Mucosa of stomach (tissue), 1 donor: ENCODE results near the gene CREBRF.
"Not testable (repeated sequence)": the region's sequence is repeated elsewhere in the genome, so short reads cannot be mapped to it uniquely, and the experiment has no call there.

Experiments
- H3K27me3 ChIP-seq: one replicate; pipeline ENCODE4 v1.7.0; 2013; ENCODE audit warnings: mild to moderate bottlenecking, low read length; ENCODE audit not compliant: control insufficient read depth, insufficient read depth
- H3K36me3 ChIP-seq: one replicate; pipeline ENCODE4 v1.7.0; 2013; ENCODE audit warnings: low read length; ENCODE audit not compliant: control insufficient read depth, insufficient read depth
- H3K4me1 ChIP-seq: one replicate; pipeline ENCODE4 v1.7.0; 2013; ENCODE audit warnings: mild to moderate bottlenecking, low read length; ENCODE audit not compliant: control insufficient read depth, insufficient read depth
- H3K4me3 ChIP-seq: one replicate; pipeline ENCODE4 v1.7.0; 2013; ENCODE audit warnings: low read length
- H3K9ac ChIP-seq: one replicate; pipeline ENCODE4 v1.7.0; 2013; ENCODE audit warnings: mild to moderate bottlenecking, low read length, moderate library complexity
- H3K9me3 ChIP-seq: one replicate; pipeline ENCODE4 v1.7.0; 2013; ENCODE audit warnings: mild to moderate bottlenecking, low read length, moderate library complexity; ENCODE audit not compliant: control insufficient read depth
- donor health status: Pancreatic carcinoma.

The CREBRF gene

DNA sequence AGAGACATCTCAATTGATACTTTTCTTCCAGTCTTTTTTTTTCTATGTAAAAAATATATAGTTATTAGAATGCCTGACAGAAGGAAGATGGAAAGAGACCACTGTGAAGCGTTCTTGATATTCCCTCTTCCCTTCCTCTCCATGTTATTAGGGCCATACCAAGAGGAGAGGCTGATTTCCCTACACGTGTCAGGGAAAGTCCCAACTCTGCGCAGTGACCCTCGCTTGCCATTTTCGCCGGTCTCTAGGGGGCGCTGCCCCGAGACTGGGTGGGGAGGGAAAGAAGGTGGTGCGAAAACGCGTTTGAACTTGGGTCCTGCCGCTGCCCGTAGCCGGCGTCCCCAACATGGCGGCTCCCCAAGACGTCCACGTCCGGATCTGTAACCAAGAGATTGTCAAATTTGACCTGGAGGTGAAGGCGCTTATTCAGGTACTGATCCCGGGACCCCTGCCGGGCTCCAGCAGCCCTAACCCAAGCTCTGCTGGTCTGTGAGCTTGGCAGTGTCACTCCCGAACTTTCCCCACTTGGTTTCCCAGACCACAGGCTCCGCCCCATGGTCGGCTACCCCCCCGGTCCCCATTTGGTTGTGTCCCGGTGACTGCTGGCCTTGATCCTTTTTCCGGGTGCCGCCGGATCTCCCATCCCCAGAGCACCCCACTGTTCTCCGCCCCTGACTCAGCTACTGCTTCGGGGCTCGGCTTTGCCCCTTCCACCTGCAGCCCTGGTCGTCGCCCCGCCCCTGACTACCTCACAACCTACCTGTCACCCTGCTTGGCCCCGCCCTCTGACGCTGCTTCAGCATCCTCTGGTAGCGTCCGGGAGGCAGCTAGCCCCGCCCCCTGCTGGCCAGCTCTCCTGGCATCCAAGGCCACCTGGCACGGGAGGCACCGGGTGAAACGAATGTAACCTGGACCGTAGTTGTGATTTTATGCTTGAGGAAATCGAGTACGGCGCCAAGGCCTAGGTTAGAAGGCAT, 88.3 kb downstream of the CREBRF start, which contains the start of gene BNIP1:
BNIP1 (plus strand) TSS at position 332 of the 977 bp plus-strand sequence; CDS start at position 347, 15 bp downstream.
- Histone ChIP-seq H3K4me3 (peak within 1 kb of the TSS; percentile 96), H3K36me3 (no peaks in the 10 kb centered on the region), H3K9ac (peak within 1 kb of the TSS; percentile 98)

DNA sequence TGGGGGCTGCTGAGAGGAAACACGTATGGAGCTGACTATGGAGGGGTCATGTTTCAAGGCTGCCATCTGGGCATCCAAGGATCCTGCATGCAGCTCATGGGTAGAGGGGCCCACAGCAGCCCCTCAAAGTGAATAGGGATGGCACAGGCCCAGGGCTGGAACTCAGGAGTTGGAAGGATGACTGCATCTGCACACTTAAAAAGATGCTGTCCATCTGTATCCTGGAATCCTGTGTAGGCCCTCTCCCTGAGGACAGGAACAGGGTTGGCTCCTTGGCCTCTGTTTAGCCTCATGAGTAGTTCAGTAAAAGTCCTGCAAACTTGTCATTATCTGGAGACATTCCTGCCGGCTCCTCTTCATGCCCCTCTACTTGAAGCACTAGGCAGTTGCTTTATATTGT, 92.2 kb downstream of the CREBRF start:
- no peaks in the 10 kb centered on the region for H3K9me3 ChIP-seq
- H3K4me1 ChIP-seq, result no peaks in the 10 kb centered on the region
- no peak overlapping the region for H3K4me3 ChIP-seq
- H3K9ac ChIP-seq, result no peak overlapping the region
- no peaks in the 10 kb centered on the region for H3K27me3 ChIP-seq
- no peaks in the 10 kb centered on the region for H3K36me3 ChIP-seq

More for the DNA sequence above, 88.3 kb downstream of the CREBRF start, which contains the start of gene BNIP1:
- no peaks in the 10 kb centered on the region for H3K4me1 ChIP-seq
- H3K9me3 ChIP-seq, result no peaks in the 10 kb centered on the region
- H3K27me3 ChIP-seq, result no peaks in the 10 kb centered on the region

DNA sequence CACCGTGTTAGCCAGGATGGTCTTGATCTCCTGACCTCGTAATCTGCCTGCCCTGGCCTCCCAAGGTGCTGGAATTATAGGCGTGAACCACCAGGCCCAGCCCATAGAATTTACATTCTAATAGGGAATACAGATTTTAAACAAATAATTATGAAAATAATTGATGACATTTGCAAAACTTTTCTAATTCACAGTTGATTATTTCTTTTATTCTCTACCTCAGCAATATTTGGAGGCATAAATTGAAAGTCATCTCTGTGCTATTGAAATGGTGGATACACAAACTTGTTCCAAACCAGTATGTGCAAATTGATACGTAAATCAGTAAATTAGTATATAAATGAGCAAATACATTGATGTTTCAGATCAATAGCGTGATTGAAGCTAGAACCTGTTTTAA, 96.4 kb downstream of the CREBRF start:
- no peaks in the 10 kb centered on the region for H3K27me3 ChIP-seq
- H3K9me3 ChIP-seq, result no peaks in the 10 kb centered on the region
- H3K4me1 ChIP-seq, result no peaks in the 10 kb centered on the region
- H3K9ac ChIP-seq, result no peak overlapping the region
- no peaks in the 10 kb centered on the region for H3K36me3 ChIP-seq
- no peak overlapping the region for H3K4me3 ChIP-seq

DNA sequence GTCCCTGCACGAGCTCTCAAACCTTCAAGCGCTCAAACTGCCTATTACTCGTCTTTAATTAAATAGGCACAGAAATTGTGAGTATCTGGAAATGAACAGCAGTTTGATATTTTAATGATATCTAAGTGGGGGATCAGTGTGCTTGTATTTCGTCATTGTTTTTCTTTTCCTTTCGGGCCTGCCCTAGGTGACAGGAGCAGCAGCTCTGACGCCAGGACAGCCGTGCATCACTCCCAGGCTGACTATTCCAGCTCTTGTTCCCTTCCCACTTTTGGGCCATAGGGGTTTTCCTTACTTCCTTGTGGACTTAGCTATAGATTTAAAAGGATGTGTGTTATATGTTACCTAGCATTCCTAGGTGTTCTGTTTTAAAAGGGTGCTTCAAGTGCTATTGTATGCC, 97.7 kb downstream of the CREBRF start:
- no peak overlapping the region for H3K9ac ChIP-seq
- H3K4me3 ChIP-seq, result no peak overlapping the region
- no peaks in the 10 kb centered on the region for H3K36me3 ChIP-seq
- no peaks in the 10 kb centered on the region for H3K27me3 ChIP-seq
- no peaks in the 10 kb centered on the region for H3K9me3 ChIP-seq
- no peaks in the 10 kb centered on the region for H3K4me1 ChIP-seq

DNA sequence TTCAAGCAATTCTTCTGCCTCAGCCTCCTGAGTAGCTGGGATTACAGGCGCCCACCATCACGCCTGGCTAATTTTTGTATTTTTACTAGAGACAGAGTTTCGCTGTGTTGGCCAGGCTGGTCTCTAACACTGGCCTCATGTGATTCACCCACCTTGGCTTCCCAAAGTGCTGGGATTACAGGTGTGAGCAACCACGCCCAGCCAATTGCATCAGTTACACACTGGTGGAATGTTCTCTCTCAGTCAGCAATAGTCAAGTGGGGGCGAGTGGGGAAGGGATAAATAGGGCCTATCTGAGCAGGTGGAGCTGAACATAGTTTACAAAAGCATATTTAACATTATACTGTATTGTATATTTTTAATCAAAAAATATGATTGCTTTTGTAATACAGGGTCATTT, 98.5 kb downstream of the CREBRF start:
- H3K9me3 ChIP-seq, H3K9ac ChIP-seq, H3K4me3 ChIP-seq, H3K4me1 ChIP-seq, H3K36me3 ChIP-seq, H3K27me3 ChIP-seq: not testable (repeated sequence)

DNA sequence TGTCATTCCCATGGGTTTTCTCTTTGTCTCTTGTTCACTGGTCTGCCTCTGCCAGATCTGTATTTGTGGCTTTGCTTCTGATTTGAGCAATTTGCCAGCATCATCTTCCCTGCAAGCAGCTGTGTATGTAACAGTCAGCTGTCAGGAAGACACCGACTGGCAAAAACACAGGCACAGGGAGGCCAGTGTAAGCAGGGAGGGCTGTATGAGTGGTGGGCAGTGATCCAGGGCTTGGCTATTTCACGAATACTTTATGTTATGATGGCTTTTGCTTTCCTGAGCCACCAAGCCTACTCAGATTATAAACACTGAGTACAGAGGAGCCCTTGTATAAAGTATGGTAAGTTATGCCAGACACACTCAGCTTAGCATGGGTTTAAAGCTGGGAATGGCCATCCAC, 99.8 kb downstream of the CREBRF start:
- Histone ChIP-seq H3K36me3 (no peaks in the 10 kb centered on the region), H3K9ac (no peak overlapping the region)

DNA sequence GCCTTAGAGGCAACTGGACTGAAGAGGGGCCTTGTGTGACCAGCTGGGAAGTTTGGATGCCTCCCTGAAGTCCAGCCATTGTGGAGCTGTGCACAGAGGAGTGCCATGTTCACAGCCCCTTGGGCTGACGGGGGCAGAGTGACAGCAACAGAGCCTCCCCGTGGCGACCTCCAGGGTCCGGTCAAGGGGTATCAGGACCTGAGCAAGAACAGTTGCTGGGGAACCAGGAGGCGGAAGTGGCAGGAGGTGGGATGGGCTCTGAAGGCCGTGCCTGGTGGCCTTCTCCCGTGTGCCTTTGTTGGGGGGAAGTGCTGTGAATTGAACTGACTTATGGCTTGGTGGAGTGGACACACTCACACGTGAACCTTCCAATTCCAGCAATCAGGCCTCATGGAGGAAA, 102.2 kb downstream of the CREBRF start:
- Histone ChIP-seq H3K9ac (no peak overlapping the region), H3K9me3 (no peaks in the 10 kb centered on the region), H3K27me3 (no peaks in the 10 kb centered on the region), H3K4me3 (no peak overlapping the region), H3K36me3 (no peaks in the 10 kb centered on the region), H3K4me1 (no peaks in the 10 kb centered on the region)

More for the DNA sequence above, 99.8 kb downstream of the CREBRF start:
- Histone ChIP-seq H3K4me3 (no peak overlapping the region), H3K27me3 (no peaks in the 10 kb centered on the region), H3K9me3 (no peaks in the 10 kb centered on the region), H3K4me1 (no peaks in the 10 kb centered on the region)

DNA sequence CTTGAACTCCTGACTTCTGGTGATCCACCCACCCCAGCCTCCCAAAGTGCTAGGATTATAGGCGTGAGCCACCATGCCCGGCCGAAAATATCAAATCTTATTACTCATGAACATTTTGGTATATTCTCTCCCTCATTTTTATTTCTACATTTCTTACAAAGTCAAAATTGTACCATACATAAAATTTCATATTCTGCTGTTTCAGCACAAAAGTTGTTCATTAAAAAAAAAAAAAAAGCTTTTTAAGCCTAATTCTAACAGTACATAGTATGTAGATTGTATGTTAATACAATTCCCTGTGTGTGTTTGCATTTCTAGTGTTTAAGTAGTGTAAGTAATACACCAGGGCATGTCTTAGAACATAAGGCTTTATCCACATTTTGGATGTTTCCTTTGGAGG, 103.1 kb downstream of the CREBRF start:
- H3K9ac ChIP-seq, result no peak overlapping the region
- H3K4me1 ChIP-seq, result no peaks in the 10 kb centered on the region
- H3K27me3 ChIP-seq, result no peaks in the 10 kb centered on the region
- H3K9me3 ChIP-seq, result no peaks in the 10 kb centered on the region
- no peaks in the 10 kb centered on the region for H3K36me3 ChIP-seq
- H3K4me3 ChIP-seq, result no peak overlapping the region

DNA sequence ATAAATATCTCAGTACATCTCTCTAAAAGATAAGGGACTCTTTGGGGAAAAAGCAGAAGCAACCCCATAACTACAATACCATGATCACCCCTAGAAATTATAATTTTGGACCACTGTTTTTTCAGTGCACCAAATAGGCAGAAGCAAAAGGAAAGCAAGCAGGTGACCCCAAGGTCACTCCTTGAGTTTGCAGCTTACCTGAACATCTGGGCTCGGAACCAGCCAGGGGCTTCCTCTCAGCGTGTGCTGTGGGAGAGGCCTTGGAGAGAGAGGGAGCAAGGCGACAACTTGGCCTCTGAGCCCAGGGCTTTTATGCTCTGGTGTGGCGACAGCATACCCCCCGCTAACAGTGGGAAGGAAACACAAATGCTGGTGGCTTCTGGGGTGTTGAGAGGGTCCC, 105.0 kb downstream of the CREBRF start:
- Histone ChIP-seq H3K9ac (no peak overlapping the region), H3K4me3 (no peak overlapping the region), H3K27me3 (no peaks in the 10 kb centered on the region), H3K4me1 (no peaks in the 10 kb centered on the region), H3K36me3 (no peaks in the 10 kb centered on the region), H3K9me3 (no peaks in the 10 kb centered on the region)

DNA sequence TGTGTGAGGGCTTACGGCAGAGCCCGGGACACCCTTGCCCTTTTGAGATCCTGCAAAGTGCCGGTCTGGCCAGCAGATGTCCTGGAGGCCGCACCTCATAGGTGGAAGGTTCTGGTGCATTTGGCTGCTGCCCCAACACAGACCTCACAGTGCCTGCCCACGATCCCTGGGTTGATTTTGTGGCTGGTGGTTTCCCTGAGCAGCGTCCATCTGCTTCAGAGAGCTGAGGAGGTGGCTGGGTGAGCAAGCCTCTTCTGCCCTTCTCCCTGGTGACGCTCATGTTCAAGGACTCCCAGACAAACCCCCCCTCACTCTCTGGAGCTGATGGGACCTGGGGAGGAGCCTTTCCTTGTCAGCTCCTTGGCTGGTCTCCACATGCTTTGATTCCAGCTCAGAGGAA, 107.1 kb downstream of the CREBRF start:
- no peak overlapping the region for H3K4me3 ChIP-seq

DNA sequence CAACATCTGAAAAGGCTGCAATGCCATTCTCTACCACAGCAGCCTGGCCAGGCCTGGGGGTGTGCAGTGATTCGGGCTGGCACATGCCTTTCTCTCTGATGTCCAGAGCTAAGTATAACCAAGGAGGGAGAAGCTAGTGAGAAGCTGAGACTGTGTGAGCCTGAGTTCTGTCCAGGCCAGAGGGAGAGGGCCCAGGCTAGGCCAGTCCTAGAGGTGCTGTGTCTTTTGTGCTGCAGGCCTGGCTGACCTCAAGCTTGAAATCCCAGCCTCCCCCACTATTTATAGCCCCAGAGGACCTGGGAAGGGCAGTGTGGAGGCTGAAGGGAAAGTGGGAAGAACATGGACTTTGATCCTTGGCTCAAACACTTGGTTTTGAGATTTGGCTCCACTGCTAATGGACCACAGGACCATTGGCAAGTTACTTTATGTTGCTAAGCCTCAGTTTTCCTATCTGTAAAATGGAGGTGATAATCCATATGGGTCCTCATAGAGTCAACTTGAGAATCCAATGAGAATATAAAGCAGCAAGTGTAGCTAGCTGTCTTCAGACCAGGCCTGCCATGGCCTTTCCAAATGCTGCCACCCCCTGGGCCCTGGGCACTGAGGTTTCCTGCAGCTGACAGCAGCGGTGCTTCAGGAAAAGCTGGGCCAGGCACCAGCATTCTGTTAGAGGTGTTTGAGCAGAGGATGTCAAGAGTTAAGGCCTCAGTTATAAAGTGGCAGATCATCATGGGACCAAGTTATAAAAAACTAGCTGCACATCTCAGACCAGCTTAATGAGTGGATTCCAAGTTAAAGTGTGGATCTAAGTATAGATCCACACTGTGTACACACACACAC, 109.2 kb downstream of the CREBRF start:
- no peaks in the 10 kb centered on the region for H3K36me3 ChIP-seq

More for the DNA sequence above, 107.1 kb downstream of the CREBRF start:
- Histone ChIP-seq H3K9me3 (no peaks in the 10 kb centered on the region), H3K4me1 (no peaks in the 10 kb centered on the region), H3K36me3 (no peaks in the 10 kb centered on the region), H3K27me3 (no peaks in the 10 kb centered on the region), H3K9ac (no peak overlapping the region)

DNA sequence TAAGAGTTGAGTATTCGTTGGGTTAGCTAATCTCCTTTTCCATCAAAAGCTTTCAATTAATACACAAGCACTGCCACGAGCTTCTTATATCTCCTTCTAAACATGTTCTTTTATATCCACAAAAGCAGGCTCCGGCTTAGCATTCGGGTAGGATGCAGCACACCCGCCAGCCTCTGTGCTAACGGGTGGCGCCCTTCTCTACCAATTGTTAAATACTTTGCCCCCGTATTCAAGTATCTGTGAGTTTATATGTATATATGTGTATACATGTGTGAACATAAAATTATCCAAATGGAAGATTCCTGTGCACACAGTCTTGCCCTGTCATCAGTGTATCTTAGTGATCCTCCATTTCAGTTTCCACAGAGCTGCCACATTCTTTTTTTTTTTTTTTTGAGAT, 116.0 kb downstream of the CREBRF start:
- H3K36me3 ChIP-seq, result no peaks in the 10 kb centered on the region
- H3K9me3 ChIP-seq, result no peaks in the 10 kb centered on the region
- no peak overlapping the region for H3K9ac ChIP-seq
- H3K27me3 ChIP-seq, result no peaks in the 10 kb centered on the region
- H3K4me3 ChIP-seq, result no peak overlapping the region
- no peaks in the 10 kb centered on the region for H3K4me1 ChIP-seq

More for the DNA sequence above, 109.2 kb downstream of the CREBRF start:
- Histone ChIP-seq H3K4me1 (no peaks in the 10 kb centered on the region), H3K4me3 (no peak overlapping the region), H3K27me3 (no peaks in the 10 kb centered on the region), H3K9me3 (no peaks in the 10 kb centered on the region), H3K9ac (no peak overlapping the region)
